ENCODE data around the gene NWD2.
"Not testable (repeated sequence)": the region's sequence is repeated elsewhere in the genome, so short reads cannot be mapped to it uniquely, and the experiment has no call there.

Gene NWD2

DNA sequence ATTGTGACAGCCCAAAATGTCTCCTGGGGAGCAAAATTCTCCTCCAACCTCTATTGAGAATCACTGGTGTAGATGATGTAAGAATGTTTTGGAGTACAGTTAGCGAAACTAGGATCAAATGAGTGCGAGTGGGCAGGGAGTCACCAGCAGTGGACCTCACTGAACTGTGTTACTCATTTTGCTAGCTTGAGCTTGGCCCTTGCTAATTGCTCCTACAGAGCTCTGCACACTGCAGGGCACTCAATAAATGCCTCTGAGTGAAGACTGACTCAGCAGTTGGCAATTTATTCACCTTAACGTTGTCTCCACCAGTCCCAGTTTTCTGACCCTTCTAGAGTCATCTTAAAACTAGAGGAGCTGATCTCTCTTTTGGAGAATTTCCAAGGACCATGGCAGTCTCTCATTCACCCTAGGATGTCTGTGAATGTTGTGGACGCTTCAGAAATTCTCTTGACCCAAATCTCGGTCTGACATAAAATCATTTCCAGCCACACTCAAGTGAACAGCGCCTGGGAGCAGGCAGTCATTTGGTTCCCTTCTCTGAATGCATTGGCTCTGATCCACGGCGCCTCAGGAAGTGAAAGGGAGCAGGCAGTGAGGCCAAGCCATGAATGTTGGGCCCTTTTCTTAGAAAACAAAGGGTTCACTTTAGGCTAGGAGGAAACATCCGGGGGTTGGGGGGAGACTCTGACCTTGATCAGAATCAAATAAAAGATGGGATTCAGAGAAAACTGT is 148.1 kb downstream of the NWD2 start:
- peak; percentile 87 for DNase-seq (ENCODE audit: low spot score)

DNA sequence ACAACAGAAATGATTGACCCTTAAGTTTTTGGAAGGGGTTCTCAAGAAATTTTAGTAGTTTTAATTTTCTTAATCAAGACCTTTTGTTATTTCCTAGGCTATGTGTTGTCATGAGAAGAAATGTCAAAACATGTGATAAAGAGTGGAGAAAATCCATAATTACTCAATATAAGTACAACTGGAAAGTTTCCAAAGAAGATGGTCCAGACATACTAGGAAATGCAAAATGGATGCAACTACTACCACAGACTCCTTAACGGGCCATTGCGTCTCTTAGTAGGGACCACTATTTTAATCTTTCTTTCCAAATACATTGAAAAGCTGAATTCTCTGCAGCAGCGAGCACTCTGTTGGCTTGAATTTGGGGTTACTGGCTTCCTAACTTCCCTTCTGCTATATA is 148.8 kb downstream of the NWD2 start:
- no peak for DNase-seq (ENCODE audit: low spot score)

DNA sequence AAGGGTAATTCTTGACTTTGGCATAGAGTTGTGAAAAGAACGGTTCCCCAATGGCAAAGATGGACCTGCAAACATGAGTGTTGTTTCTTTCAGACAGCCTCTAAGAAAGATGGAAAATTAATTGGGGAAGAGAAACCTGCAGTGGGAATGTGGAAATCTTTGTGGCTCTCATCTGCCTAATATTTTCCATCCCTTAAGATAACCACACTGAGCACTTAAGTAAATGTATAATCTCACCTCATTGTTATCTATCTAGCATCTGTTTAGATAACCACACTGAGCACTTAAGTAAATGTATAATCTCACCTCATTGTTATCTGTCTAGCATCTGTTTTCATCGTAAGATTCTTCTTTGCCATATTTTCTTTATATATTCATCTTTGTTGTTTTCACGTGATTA is 149.3 kb downstream of the NWD2 start:
- DNase-seq (ENCODE audit: low spot score): peak; percentile 38

DNA sequence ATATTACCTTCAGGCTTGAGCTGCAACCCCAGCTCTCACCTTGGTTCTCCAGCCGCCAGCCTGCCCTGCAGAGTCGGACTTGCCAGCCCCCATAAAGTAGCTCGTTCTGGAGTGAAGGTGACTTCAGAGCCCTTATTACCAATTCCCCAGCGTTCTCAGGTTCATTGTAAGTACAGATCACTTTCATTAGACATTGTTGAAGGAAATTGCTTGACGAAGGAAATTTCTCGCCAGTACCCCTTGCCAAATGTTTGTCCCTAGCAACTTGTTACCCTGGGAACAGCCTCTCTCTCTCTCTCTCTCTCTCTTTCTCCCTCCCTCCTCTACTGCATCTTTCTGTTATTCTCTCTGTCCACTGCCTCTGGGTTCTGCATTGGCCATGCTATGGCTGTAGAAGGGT is 153.0 kb downstream of the NWD2 start:
- DNase-seq (ENCODE audit: low spot score): peak; percentile 17

DNA sequence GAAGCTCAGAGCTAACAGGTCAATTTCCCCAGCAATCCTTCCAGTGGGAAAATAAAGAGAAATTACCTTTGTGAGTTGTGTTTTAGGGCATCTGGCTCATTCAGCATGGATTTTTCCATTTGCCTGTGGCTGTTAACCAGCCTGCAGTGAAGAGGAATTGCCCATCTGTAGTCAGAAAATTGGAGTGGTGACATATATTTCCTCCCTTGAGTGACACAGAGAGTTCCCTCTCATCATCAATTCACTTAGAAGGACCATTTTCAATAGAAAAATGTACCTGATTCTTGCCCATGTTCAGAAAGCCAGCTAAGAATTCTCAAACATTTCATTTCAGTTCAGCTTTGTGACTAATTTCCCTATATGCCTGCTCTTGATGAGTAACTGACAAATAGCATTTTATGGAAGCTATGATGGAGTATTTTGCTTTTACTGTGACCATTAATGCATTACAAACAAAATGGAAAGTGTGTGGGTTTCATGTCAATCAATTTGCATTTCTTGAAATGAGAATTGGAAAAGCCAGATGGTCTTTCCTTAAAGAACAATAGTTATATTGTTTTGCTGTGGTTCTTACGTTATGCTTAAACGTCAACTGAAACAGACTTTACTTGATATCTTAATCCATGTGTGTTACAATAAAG is 155.8 kb downstream of the NWD2 start:
- no peak for DNase-seq (ENCODE audit: low spot score)

DNA sequence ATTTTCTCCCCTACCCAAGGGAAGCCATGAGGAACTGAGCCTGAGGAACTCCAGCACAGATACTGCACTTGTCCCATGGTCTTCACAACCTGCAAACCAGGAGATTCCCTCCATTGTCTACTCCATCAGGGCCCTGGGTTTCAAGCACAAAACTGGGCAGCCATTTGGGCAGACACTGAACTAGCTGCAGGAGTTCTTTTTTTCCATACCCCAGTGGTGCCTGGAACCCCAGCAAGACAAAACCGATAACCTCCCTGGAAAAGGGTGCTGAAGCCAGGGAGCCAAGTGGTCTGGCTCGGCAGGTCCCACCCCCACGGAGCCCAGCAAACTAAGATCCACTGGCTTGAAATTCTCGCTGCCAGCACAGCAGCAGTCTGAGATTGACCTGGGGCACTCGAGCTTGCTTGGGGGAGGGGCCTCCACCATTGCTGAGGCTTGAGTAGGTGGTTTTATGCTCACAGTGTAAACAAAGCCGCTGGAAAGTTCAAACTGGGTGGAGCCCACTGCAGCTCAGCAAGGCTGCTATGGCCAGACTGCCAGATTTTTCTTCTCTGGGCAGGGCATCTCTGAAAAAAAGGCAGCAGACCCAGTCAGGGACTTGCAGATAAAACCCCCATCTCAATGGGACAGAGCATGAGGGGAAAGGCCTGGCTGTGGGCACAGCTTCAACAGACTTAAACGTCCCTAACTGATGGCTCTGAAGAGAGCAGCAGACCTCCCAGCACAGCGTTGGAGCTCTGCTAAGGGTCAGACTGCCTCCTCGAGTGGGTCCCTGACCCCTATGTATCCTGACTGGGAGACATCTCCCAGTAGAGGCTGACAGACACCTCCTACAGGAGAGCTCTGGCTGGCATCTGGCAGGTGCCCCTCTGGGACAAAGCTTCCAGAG is 163.6 kb downstream of the NWD2 start:
- not testable (repeated sequence) for DNase-seq (ENCODE audit: low spot score)

DNA sequence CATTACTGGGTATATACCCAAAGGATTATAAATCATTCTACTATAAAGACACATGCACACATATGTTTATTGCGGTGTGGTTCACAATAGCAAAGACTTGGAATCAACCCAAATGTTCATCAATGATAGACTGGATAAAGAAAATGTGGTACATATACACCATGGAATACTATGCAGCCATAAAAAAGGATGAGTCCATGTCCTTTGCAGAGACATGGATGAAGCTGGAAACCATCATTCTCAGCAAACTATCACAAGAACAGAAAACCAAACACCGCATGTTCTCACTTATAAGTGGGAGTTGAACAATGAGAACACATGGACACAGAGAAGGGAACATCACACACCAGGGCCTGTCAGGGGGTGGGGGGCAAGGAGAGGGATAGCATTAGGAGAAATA is 169.1 kb downstream of the NWD2 start:
- not testable (repeated sequence) for DNase-seq (ENCODE audit: low spot score)

DNA sequence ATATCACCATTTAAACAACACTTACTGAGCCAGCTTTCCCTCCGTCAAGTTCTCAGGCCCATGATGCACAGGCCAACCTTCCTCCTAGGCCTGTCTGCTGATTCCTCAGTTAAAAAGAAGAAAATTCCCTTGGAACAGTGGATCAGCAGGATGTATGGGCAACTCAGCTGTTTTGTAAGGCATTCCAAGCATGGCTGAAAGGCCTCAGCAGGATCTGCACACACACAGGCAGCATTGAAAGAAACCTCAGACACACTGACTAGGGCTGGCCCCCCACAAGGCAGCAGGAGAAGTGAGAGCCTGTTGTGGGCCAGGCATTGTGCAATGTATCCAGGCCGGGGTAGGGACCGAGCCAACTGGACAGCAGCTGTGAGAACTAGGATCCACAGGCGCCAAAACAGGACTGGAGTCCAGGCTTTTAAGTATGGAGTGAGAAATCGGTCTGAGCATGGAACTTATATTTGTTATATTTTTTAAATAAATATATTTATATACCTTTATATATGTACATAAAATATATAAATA is 171.4 kb downstream of the NWD2 start:
- DNase-seq (ENCODE audit: low spot score): no peak

DNA sequence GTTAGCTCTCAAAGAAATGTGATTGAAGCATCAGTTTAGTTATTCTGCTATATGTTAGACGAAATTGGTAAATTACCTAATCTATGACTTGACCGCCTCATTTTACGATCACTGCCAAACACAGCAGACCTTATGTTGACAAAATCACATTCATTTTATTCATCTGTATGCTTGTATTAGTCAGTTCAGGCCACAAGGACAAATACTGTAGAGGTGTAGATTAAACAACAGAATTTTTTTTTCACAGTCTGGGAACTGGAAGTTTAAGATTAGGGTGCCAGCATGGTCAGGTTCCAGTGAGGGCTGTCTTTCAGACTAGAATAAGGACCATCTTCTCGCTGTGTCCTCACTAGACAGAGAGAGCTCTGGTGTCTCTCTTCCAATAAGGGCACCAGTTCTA is 177.1 kb downstream of the NWD2 start:
- no peak for DNase-seq (ENCODE audit: low spot score)

DNA sequence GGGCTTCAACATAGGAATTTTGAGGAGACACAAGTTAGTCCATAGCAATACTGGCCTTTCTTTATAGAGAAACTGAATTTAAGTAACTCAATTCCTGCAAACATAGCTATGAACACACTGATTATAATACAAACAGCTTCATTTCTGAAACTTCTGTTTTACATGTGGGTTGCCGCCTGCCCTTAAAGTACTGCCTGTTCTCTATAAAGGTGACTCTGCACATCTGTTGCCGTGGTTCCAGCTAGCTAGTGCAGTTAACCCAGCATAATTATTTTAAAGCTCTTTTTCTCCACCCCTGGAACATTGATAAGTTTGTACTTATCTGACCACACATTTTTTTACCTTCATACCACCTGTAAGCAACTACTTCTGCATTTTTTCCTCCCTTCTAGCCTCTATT is 177.6 kb downstream of the NWD2 start:
- no peak for DNase-seq (ENCODE audit: low spot score)

DNA sequence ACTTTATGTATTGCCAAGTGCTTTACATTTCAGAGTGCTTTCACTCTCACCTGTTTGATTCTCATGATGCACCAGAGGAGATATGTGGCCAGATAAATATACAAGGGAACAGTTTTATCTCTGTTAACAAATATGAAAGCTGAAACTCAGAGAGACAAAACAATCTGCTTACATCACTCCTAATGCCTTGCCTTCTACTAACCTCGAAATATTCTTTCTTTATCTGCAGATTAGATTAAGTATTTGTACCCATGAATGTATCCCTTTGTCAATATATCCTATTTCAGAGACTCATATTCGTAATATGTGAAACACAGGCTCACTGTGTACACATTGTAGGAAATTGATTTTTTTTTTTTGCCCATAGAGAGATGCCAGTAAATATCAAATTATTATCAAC is 178.1 kb downstream of the NWD2 start:
- no peak for DNase-seq (ENCODE audit: low spot score)

DNA sequence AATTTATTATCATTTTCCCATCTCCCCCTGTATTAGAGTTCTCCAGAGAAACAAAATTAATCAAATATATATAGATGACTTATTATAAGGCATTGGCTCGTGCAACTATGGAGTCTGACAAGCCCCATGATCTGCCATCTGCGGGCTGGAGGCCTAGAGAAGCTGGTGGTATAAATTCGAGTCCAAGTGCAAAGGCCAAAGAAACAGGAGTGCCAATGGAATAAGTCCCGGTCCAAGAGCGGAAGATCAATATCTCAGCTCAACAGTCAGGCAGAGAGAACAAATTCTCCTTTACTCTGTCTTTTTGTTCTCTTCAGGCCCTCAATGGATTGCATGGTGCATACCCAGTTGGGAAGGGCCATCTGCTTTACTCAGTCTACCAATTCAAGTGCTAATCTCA is 178.8 kb downstream of the NWD2 start:
- DNase-seq (ENCODE audit: low spot score): no peak

DNA sequence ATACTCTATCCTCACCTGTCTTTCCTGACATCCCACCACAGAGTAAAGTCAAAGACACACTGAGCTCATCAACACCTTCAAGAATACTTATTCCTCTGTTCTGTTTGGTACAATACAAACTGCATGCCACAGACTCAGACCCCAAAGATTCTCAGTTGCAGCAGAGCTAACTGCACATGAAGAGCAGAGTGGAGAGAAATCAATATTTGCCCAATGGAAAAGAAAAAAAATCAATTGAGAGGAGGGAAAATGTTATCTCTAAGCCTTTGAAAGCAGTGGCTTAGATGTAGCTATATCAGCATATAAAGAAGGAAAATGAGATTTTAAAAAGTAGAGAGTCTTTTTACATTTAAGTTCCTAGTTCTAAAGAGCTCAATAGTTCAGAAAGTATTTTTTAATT is 180.2 kb downstream of the NWD2 start:
- DNase-seq (ENCODE audit: low spot score): no peak

DNA sequence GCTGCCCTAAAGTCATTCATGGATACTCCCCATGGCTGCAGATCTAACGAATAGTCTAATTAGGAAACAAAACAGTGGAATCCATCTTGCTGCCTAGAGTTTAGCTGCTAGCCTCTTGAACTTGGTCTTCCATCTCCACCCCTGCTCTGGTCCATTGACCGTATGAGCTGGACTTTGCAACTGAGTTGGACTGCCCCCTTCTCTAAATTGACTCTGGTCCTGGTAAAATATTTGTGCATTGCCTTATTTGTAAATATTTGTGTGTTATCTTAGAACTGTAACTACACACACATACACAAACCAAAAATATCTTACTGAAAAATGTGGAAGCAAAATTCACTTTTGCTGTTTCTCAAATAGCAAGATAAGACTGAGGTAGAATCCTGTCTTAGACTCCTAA is 181.3 kb downstream of the NWD2 start:
- no peak for DNase-seq (ENCODE audit: low spot score)

DNA sequence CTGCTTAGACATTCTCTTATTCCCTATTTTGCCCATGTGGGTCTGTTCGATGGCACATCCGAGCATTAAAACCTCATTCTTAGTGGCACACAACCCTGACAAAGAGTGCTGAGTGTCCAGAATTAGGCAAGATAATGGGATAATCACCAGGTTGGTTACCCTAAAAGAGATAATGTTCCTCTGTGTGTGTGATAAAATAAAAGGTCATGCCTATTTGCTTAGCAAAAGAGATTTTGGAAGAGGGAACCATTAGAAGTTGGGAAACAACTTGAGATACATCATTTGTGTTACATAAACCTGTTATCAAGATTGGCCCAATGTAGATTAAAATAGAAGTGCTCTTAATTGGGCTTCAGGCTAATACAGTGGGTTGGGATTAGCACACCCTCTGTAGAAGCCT is 182.7 kb downstream of the NWD2 start:
- DNase-seq (ENCODE audit: low spot score): no peak

DNA sequence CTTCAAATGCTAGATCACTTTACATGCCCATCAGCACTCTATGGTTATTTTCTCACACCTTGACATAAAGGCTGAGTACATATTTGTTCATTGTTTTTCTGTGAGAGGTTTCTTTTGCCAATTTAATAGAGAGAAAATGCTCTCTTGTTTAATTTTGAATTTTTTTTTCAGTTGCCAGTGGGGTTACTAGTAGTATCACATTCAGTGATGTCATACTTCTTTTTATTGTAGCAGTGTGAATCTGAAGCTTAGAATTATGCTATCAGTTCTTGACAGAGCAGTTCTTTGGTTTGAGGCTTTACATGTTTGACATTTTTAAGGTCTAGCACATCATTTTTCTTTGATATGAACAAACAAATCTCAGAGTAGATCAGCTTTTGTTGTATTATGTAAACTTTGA is 185.4 kb downstream of the NWD2 start:
- DNase-seq (ENCODE audit: low spot score): no peak

DNA sequence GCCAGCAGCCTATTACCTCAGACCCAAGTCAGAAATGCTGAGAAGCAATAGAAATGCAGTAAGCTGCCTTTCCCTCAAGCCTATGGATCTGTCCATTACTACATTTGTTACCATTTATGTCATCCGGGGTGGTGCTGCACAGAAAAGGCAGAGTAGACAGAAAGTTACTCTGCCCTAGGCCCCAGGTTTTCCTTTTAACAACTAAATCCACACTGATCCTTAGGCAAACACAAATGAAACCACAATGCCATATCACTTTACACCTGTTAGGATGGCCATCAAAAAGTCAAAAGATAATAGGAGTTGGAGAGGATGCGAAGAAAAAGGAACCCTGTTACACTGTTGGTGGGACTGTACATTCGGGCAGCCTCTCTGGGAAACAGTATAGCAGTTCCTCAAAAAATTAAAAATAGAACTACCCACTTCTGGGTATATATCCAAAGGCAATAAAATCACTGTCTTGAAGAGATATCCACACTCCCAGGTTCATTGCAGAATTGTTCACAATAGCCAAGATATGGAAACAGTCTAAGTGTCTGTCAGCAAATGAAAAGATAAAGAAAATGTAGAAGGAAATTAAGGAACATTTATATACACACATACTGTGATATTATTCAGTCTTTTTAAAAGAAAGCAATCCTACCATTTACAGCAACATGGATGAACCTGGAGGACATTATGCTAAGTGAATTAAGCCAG is 186.3 kb downstream of the NWD2 start:
- no peak for DNase-seq (ENCODE audit: low spot score)

DNA sequence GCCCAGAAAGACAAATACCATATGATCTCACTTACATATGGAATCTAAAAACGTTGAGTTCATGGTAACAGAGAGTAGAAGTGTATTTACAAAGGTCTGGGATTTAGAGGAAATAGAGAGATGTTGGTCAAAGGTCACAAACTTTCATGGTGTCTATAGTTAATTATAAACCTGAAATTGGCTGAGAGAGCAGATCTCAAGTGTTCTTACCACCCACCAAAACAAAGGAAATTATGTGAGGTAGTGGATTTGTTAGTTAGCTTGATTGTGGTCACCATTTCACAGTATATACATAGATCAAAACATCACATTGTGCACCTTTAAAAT is 186.8 kb downstream of the NWD2 start:
- DNase-seq (ENCODE audit: low spot score): no peak

DNA sequence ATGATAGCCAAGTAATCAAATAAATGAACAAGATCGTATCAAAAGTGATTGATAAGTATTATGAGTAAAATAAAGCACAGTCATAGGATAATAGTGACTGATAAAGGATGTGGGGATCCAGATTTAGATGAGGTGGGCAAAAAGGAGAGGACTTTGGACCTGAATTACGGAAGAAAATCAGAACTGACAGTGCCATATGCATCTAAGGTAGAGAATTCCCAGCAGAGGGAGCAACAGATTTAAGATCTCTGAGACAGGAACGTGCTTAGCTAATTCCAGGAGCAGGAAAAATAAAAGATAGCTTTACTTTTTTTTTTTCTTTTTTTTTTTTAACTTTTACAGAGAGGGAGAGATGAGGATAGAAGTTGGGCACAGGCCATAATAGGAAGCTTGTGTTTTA is 189.9 kb downstream of the NWD2 start:
- DNase-seq (ENCODE audit: low spot score): no peak

DNA sequence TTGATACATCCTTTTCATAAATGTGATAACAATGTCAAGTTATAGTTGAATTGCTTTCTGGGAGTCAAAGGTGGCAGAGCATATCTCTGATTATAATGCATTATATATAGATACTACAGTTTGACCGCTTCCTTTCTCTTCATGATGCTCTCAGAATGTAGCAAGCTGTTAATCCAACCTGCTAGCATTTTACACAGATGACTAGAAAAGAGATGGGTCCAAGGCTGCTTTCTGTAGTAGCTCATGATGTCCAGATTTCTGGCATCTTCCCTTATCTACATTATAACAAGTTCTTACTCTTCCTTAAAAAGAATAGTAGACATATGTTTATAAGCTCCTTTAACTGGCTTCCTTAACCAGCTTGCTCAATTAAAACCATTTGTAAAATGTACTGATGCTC is 192.0 kb downstream of the NWD2 start:
- no peak for DNase-seq (ENCODE audit: low spot score)

DNA sequence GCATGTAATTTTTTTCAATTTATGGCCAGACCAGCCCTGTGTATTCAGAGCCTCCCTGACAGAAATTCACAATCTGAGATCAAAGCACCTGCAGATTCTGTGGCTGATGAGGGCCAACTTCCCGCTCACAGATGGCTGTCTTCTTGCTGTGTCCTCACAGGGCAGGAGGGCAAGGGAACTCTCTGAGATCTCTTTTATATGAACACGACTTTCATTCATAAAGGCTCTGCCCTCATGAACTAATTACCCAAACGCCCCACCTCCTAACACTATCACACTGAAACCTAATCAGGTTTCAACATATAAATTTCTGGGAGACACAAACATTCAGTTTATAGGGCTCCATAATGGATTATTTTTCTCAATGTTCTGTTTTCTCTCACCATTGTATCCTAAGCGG is 192.6 kb downstream of the NWD2 start:
- no peak for DNase-seq (ENCODE audit: low spot score)

DNA sequence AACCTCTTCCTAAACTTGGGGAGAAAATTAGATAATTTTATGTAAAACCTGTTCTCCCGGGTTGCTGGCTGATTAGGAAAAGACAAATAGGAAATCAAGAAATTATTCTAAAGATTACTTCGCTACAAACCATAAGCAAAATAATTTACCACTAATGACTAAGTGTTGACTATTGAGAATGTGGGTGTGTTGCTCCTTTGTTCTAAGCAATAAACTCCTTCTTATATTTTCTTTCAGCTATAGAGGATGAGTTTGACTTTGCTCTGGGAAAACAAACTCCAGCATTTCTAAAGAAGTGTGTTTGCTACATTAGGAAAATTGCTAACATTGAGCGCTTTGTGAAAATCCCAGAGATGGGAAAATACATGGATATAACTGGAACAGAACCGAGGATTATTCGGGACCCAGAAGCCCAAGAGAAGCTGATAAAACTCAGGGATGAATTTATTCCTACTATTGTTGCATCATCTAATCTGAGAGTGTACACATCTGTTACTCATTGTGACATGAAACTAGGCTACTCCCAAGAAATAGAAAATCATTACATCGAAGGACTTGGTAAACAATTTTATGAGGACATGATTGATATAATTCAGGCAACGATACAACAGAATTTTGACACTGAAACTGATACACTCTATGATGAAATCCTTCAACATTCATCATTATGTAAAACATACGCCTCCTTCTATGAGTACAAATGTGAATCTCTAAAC is 194.2 kb downstream of the NWD2 start:
- DNase-seq (ENCODE audit: low spot score): no peak

Data from globus pallidus (tissue), 1 donor.